T-helper 2 cell treated with Interferon-gamma antibody and Interleukin-4, amounts not matched to agents 100 ng/mL and 5 ng/mL, for 36 hours (primary cell): ENCODE measurements around the gene SDK2. TPM values are rescaled to one million over a fixed set of nuclear protein-coding genes. Genes with fewer than 3 reads are reported as not detected.

Experiments
- intact Hi-C: fragments of 100-400 bp; cut with micrococcal nuclease; formaldehyde crosslinking; loops from one replicate; pipeline ENCODE4 v1.15.1; 2023
- total RNA-seq: library from RNA; stranded (reverse); gene quantifications from 2 replicates; pipeline ENCODE4 v1.2.3, GENCODE V29; 2022

Gene SDK2
- total RNA-seq, 1 donor from 2014 or later = 2.9 TPM

DNA sequence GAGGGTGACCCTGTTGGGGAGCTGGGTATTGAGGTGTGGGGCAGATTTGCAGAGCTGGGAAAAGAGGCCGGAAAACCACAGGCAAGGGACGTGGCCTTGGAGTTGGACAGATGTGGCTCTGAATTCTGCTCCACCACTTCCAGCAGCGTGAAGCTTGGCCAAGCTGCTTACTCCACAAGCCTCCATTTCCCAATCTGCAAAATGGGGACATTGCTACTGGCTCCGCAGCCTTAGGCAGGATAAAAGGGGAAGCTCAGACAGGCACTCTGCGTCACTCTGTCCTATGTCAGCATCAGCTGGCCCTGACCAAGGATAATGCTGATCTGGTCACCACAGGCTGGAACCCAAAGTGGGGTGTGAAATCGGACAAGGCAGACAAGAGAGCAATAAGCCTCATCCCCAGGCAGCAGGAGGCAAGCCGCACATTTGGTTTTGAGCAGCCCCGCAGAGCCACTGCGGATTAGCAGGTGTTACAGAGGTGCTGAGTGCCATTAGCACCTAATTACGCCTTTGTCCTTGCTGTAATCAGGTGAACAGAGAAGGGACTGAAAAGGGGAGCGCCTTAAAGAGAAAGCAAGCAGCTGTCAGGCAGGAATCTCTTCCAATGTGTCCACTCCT lies 54.8 kb downstream of the SDK2 start:
- intact Hi-C loops = no loop called here

DNA sequence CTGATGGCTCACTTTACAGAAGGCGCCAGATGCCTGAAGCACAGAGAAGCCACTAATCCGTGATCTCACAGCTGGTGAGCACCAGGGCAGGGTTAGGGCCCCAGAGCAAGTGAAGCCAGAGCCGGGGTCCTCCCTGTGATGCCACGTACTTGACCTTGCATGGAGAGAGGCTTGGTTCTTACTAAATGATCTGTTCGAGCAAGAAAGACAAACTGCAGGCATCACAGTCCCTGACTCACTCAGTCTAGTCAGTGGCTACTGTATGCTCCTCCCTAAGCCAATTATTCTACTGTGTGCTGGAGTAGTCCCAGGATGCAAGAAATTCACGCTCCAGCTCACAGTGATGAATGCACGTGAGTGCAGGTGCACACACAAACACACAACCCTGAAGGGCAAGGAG lies 55.4 kb downstream of the SDK2 start:
- intact Hi-C loops = no loop called here

- intact Hi-C loops = no loop called here
Measured at GRCh38 chr17:73588301-73588846, 55.9 kb downstream of the SDK2 start.

GRCh38 chr17:73586921-73587602 lies 57.2 kb downstream of the SDK2 start:
- intact Hi-C loops = no loop called here

GRCh38 chr17:73586275-73586832 lies 57.9 kb downstream of the SDK2 start:
- intact Hi-C loops = no loop called here

DNA sequence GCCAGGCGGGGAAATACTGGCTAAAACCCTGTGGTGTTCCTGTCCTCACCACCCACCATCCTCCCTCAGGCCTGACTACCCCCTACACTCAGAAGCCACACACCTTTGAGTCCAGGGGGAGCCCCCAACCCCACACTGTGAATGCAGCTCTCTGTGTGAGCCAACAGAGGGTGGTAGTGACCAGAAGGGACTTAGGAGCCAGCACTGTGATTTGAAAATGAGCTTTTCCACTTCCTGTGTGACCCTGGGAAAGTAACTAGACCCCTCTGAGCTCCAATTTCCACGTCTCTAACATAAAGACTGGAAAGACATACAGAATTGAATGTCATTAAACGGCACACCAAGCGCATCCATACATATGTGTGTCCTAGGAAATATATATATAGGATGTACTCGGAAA lies 58.7 kb downstream of the SDK2 start:
- intact Hi-C loops = no loop called here

- intact Hi-C loops = no loop called here
Measured at GRCh38 chr17:73584987-73585386, 59.3 kb downstream of the SDK2 start.

DNA sequence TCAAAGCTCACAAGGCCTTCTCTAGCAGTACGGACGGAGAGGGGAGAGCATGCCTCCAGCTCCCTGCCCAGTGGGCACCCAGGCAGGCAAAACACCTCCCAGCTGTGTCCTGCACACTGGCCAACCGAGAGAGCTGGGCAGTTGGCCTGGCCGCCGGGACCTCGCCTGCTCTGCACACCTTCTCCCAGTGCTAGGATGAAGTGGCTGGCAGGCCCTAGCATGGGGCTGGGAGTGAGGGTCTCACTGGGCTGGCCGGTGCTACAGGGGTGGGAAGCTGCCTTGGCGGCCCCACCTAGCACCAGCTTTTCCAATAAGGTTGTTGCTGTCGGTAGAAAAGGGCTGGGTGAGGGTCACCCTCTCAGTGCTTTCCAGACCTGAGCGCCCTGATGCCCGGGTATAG lies 60.2 kb downstream of the SDK2 start:
- intact Hi-C loops = no loop called here

- intact Hi-C loops = no loop called here
Measured at GRCh38 chr17:73582821-73583220, 61.4 kb downstream of the SDK2 start.

GRCh38 chr17:73582359-73582758 lies 61.9 kb downstream of the SDK2 start:
- intact Hi-C loops = no loop called here

DNA sequence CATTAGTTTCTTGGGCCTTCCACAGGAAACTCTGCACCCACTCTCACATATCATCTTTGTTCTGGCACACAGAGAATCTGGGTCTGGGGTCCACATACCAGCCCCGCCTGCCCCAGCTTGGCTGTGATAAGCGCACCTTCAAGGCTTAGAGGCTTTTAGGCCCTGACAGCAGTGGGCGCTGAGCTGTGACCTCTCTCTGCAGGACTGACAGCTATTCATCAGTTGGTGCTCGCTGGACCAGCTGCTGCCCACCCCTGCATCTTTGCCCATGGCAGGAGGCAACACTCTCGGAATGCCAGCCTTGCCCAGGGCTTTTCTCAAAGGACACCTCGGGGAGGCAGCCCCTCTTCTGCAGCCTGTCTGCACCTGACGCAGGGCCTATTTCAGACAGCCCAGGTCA lies 62.9 kb downstream of the SDK2 start:
- intact Hi-C loops = no loop called here

DNA sequence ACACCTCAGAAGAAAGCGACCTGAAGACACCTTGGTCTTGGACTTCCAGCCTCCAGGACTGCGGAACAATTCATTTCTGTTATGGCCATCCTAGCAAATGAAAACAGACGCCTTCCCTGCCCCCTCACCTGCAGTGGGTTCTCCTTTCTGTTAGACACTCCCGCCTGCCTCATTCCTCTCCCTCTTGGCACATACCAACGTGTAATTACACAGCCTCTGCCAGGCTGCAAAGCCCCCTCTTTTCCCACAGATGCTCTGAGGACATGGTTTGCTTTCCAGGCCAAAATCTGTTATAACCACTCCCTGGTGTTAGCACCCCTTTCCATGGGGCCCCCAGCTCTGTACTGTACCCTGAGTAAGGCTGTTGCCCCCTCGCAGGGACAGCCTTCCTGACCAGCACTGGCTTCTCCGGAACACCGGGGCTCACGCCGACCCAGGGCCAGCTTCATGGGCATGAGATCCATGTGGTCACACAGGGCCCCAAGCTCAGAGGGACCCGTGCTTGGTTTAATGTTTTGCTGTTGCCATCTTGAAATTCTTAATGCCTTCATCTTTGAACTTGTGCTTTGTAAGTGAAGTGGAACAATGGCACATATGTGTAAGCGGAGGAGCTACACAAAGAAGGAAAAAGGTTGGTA lies 64.1 kb downstream of the SDK2 start:
- intact Hi-C loops = no loop called here

- intact Hi-C loops = no loop called here
Measured at GRCh38 chr17:73576556-73577098, 67.6 kb downstream of the SDK2 start.

DNA sequence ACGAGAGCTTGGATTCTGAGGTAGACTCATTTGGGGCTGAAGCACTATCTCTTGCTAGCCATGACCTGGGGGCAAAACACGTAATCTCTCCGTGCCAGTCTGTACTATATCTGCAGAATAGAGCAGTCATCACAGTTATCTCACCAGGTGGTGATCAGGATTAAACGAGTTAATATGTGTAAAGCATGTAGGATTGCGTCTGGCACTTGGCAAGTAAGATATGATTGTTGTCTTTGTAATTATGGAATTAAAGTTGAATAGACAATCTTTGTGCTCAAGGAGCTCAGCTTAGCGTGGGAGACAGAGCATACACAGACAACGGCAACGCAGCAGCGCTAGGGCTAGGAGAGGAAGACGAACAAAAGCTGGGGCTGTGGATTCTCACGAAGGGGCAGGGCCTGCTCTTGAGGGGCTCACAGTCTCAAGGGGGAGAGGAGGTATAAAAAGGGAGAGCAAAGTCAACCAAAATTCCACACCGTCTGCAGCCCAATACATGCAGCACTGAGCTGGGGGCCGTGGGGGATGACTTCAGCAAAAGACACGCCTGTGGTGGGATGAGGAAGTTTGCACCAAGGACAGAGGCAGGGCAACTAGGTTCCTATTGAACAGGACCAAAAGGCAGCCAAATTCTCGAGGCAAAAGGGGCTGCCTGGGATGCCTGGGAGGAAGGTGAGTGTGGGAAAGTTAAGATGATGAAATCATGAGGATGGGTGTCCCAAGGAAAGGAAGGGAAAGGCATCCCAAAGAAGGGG lies 68.6 kb downstream of the SDK2 start:
- intact Hi-C loops = no loop called here

DNA sequence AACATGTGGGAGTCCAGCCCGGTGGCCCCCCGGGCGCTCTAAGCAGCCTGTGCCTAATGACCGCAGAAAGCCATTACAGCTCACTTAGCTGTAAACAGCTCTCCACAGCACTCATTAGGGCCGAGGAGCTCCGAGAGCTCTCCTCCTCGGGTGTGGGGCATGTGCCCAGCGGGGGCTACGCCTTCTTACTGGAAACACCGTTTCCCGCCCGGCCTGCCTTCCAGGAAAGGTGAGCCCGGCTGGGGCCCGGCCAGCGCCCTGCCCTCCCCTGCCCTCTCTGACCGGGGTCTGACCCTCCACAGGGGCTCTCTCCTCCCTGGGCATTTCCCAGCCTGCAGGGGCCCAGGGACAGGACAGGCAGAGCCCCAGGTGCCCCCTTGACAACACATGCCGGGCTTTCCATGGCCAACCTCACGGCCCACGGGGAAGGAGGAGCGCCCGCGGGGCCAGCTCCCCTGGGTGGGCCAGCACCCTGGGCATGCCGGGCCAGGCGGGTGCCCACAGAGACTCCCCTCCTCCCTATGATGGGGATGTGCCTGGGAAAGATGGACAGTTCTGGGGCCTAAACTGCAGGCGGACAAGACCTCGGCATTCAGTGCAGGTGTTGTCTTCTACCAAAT lies 72.6 kb downstream of the SDK2 start:
- intact Hi-C loops = no loop called here

DNA sequence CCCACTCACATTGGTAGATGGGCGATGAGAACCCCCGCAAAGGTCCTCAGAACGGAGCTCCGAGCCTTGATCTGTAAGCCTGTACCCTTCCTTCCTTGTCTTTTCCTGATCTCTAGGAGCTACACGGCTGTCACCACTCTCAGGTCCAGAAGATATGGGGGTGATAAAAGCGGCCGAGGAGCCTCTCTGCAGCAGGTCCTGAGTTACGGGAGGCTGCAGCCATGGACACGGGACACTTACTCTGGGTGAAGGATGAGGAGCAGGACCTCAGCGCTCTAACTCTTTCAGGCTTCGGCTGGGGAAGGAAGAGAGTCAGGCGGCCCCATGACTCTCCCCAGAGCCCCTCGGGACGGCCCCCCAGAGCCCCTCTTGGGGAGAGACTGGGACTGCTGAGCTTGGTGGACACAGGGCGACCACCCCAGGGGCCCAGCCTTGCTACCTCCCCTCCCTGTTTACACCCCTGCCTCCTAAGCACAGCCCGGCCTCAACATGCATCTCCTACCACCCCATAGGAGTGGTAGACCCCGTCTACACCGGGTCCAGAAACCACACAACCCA lies 74.4 kb downstream of the SDK2 start:
- intact Hi-C loops = no loop called here

DNA sequence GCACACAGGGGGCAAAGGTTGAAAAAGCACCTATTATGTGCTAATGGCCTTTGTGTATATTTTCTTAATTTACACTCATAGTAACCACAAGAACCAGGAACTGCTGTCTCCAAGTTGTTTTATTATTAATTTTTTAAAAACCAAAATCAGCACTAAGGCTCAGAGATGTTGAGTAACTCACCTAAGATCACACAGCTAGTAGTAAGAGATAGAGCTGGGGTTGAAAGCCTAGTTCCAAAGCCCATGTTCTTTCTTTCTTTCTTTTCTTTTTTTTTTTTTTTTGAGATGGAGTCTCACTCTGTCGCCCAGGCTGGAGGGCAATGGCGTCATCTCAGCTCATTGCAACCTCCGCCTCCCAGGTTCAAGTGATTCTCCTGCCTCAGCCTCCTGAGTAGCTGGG lies 75.3 kb downstream of the SDK2 start:
- intact Hi-C loops = no loop called here

DNA sequence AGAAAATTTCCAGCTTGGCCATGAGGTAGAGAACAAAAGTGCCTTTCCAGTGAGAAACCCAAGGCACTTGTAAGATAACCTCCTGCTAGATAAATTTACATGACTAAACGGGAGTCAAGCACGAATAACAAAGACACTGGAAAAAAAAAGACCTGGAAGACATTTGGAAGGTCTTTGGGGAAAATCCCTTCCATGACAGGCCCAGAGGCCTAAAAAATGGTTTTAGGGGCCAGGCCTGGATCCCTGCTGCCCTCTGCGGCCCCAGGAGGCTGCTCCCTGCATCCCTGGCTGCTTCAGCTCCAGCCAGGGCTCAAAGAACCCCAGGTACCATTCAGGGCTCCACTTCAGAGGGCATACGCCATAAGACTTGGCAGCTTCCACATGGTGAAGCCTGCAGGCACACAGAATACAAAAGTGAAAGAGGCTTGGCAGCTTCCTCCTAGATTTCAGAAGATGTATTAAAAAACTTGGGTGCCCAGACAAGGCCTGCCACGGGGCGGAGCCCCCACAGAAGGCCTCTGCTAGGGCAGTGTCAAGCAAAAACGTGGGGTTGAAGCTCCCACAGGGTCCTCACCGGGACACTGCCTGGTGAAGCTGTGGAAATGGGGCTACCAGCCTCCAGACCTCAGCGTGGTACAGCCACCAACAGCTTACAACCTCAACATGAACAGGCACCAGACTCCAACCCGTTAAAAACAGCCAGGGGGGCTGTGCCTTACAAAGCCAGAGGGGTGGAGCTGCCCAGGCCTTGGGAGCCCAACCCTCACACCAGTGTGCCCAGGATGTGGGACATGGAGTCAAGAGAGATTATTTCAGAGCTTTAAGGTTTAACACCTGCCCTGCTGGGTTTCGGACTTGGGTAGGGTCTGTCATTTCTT lies 77.1 kb downstream of the SDK2 start:
- intact Hi-C loops = no loop called here

GRCh38 chr17:73564843-73565242 lies 79.4 kb downstream of the SDK2 start:
- intact Hi-C loops = no loop called here
